B cell (primary cell): ENCODE results near the gene S1PR5. TPM values are rescaled to one million over a fixed set of nuclear protein-coding genes. Genes with fewer than 3 reads are reported as not detected.
A peak's percentile ranks its signal among the peaks of the same experiment; 100 is the strongest.

Experiments used
- ATAC-seq: fragments of 200-7000 bp; cut with Tn5 transposase; one replicate; pipeline ENCODE4 v1.10.0; 2021; ENCODE audit warnings: low read depth, mild to moderate bottlenecking, moderate number of reproducible peaks, moderate library complexity
- CTCF ChIA-PET: fragments of 350-600 bp; sonication (Branson Sonifier 250); formaldehyde crosslinking; loops from one replicate; lab custom pipeline; 2021; ENCODE audit warnings: antibody characterized with exemption, inconsistent platforms; lab: Charles Lee
- POLR2A ChIA-PET: fragments of 350-600 bp; sonication (Branson Sonifier 250); formaldehyde crosslinking; loops from one replicate; lab custom pipeline; 2021; ENCODE audit warnings: antibody characterized with exemption; lab: Charles Lee
- DNase-seq: peaks from one replicate; pipeline ENCODE4 v3.0.0; 2013
- H2AFZ ChIP-seq: 2 replicates; pipeline ENCODE4 v1.6.1; 2012; ENCODE audit warnings: mild to moderate bottlenecking, low read depth, low read length; ENCODE audit not compliant: insufficient read depth, poor library complexity, severe bottlenecking
- H3K27ac ChIP-seq, 2 donors: 1 replicate in 1 of 2; 2 replicates in 1 of 2; pipeline ENCODE4 v1.5.1; 2012 to 2013; ENCODE audit warnings: low read length in 2 of 2, mild to moderate bottlenecking in 2 of 2, moderate library complexity in 1 of 2
- H3K27me3 ChIP-seq, 4 experiments: fragments of 200-600 bp in 1 of 4; sonication (generic) in 1 of 4; replicated peaks in 1 of 4; 1 replicate in 2 of 4; 2 replicates in 2 of 4; pipeline versions ENCODE4 v1.6.1 to v1.7.0; 2013 to 2016; ENCODE audit warnings: low read length in 3 of 4, mild to moderate bottlenecking in 2 of 4, mixed read lengths in 1 of 4, moderate library complexity in 1 of 4; ENCODE audit not compliant: insufficient read depth in 4 of 4, control insufficient read depth in 3 of 4; ENCODE audit errors: control extremely low read depth in 1 of 4
- H3K36me3 ChIP-seq, 2 experiments: replicated peaks in 1 of 2; 1 replicate in 1 of 2; 2 replicates in 1 of 2; pipeline versions ENCODE4 v1.6.1 to v1.7.1; 2013; ENCODE audit warnings: low read length in 1 of 2; ENCODE audit not compliant: insufficient read depth in 2 of 2, control insufficient read depth in 1 of 2; ENCODE audit errors: control extremely low read depth in 1 of 2, extremely low read depth in 1 of 2
- H3K4me1 ChIP-seq, 2 donors: fragments of 200-600 bp in 1 of 2; sonication (generic) in 1 of 2; 1 replicate in 1 of 2; 2 replicates in 1 of 2; pipeline versions ENCODE4 v1.5.1 to v1.6.1; 2013 to 2017; ENCODE audit warnings: low read length in 2 of 2; ENCODE audit not compliant: control insufficient read depth in 2 of 2, insufficient read depth in 2 of 2
- H3K4me2 ChIP-seq: replicated peaks from 2 replicates; pipeline ENCODE3; 2012; ENCODE audit warnings: mild to moderate bottlenecking, low read depth, low read length; ENCODE audit not compliant: poor library complexity, severe bottlenecking
- H3K4me3 ChIP-seq, 5 experiments: fragments of 200-600 bp in 1 of 5; sonication (generic) in 1 of 5; 1 replicate in 3 of 5; 2 replicates in 2 of 5; pipeline versions ENCODE4 v1.5.1 to v1.7.0; 2011 to 2016; ENCODE audit warnings: low read length in 4 of 5, mild to moderate bottlenecking in 4 of 5, low read depth in 2 of 5, control low read depth in 1 of 5, moderate library complexity in 1 of 5; ENCODE audit not compliant: insufficient read depth in 1 of 5; ENCODE audit errors: control extremely low read depth in 1 of 5, extremely low read depth in 1 of 5
- H3K79me2 ChIP-seq: fragments of 200-600 bp; sonication (generic); one replicate; pipeline ENCODE4 v1.6.0; 2016; ENCODE audit warnings: low read length; ENCODE audit not compliant: control insufficient read depth, insufficient read depth
- H3K9ac ChIP-seq: fragments of 200-600 bp; sonication (generic); 2 replicates; pipeline ENCODE4 v1.6.1; 2017; ENCODE audit warnings: mild to moderate bottlenecking, low read length, moderate library complexity
- H3K9me3 ChIP-seq, 3 donors: one replicate each; pipeline versions ENCODE4 v1.6.1 to v1.7.1; 2013; ENCODE audit warnings: low read length in 2 of 3; ENCODE audit not compliant: control insufficient read depth in 2 of 3, insufficient read depth in 1 of 3; ENCODE audit errors: control extremely low read depth in 1 of 3
- H4K20me1 ChIP-seq: 2 replicates; pipeline ENCODE4 v1.6.0; 2012; ENCODE audit warnings: mild to moderate bottlenecking, low read length; ENCODE audit not compliant: insufficient read depth, control insufficient read depth, poor library complexity, severe bottlenecking
- H3K27ac Mint-ChIP-seq: one replicate; pipeline ENCODE4 v1.8.0; 2021; ENCODE audit warnings: mixed read lengths
- H3K27me3 Mint-ChIP-seq: one replicate; pipeline ENCODE4 v1.8.0; 2021; ENCODE audit warnings: mixed read lengths
- H3K4me1 Mint-ChIP-seq: one replicate; pipeline ENCODE4 v1.8.0; 2021; ENCODE audit warnings: mixed read lengths
- H3K4me3 Mint-ChIP-seq: one replicate; pipeline ENCODE4 v1.8.0; 2021; ENCODE audit warnings: mixed read lengths
- H3K9me3 Mint-ChIP-seq: one replicate; pipeline ENCODE4 v1.8.0; 2022; ENCODE audit warnings: mixed read lengths; ENCODE audit not compliant: insufficient read depth
- CTCF ChIP-seq: fragments of 200-600 bp; IDR thresholded peaks from one replicate; pipeline ENCODE4 v1.8.0; 2022; ENCODE audit warnings: antibody characterized with exemption, mild to moderate bottlenecking
- EZH2 ChIP-seq: IDR thresholded peaks from 2 replicates; pipeline ENCODE4 v1.6.1; 2012; ENCODE audit warnings: borderline replicate concordance, low read depth, mild to moderate bottlenecking, moderate library complexity, low read length; ENCODE audit not compliant: insufficient read depth, poor library complexity, severe bottlenecking
- WGBS: methylation state at CpG from one replicate; pipeline ENCODE4 v1.1.5; 2013; ENCODE audit warnings: missing lambda C conversion rate; ENCODE audit not compliant: insufficient coverage; 5-methylcytosine and 5-hydroxymethylcytosine counted together
- intact Hi-C: fragments of 100-400 bp; cut with micrococcal nuclease; formaldehyde crosslinking; loops from one replicate; pipeline ENCODE4 v1.10.0; 2022
- polyA plus RNA-seq: library from polyadenylated mRNA; depleted of rRNA; stranded (reverse); fragments of >200 nt; gene quantifications from 2 replicates; pipeline ENCODE4 v1.2.3, GENCODE V29; 2012
- total RNA-seq, 2 donors: library from RNA; stranded (reverse); fragments of 120-200 nt in 1 of 2; gene quantifications; 1 replicate in 1 of 2; 2 replicates in 1 of 2; pipeline versions ENCODE4 v1.2.3 to v1.2.4, GENCODE V29; 2013 to 2022

The S1PR5 gene
- total and polyA plus RNA-seq, 2 donors (not counting 1 experiment from before 2014, with no cell fraction given): 0.27 to 0.67 TPM

GRCh38 chr19:10544753-10545251 lies 27.6 kb upstream of the S1PR5 start:
- Mint-ChIP-seq H3K4me3 (peak overlapping the region; percentile 89), H3K4me1 (peaks cover 14% of the 10 kb centered on the region), H3K27ac (peak overlapping the region; percentile 87), H3K27me3 (peaks cover 3% of the 10 kb centered on the region), H3K9me3 (no peaks in the 10 kb centered on the region)
- TF ChIP-seq CTCF (no peak), EZH2 (no peak)
- Histone ChIP-seq H3K9me3 (no peaks in the 10 kb centered on the region), H3K4me2 (peak overlapping the region; percentile 91), H3K27ac (peak overlapping the region in 1 of 2 donors; percentile 85), H4K20me1 (peaks cover 12% of the 10 kb centered on the region), H3K4me3 (peak overlapping the region in 4 of 5 experiments; percentile 55 to 88 (median 78)), H3K79me2 (peaks cover 36% of the 10 kb centered on the region), H3K36me3 (peaks cover 0 to 18% of the 10 kb centered on the region in 2 experiments), H3K9ac (peak overlapping the region; percentile 94), H2AFZ (no peak overlapping the region), H3K4me1 (peaks cover 12 to 19% of the 10 kb centered on the region in 2 donors), H3K27me3 (no peaks in the 10 kb centered on the region)
- 54% methylated on average over 19 of the region's 23 CpGs for WGBS
- POLR2A ChIA-PET: interaction anchor here (0.5 kb wide), 1 partner anchor 17 kb away, joined by 4 read pairs; no protein-coding TSS in a partner anchor
- ATAC-seq: no peak
- CTCF ChIA-PET: no interaction called here
- no peak for DNase-seq
- intact Hi-C loops: loop anchor here (5.0 kb wide), 1 partner anchor 38 kb away; no protein-coding TSS in a partner anchor

- Mint-ChIP-seq H3K9me3 (no peaks in the 10 kb centered on the region), H3K4me3 (peak overlapping the region; percentile 89), H3K4me1 (peaks cover 14% of the 10 kb centered on the region), H3K27ac (peak overlapping the region; percentile 87), H3K27me3 (peaks cover 3% of the 10 kb centered on the region)
- H3K4me1 ChIP-seq: peaks cover 12 to 19% of the 10 kb centered on the region in 2 donors
- H3K36me3 ChIP-seq: peaks cover 0 to 15% of the 10 kb centered on the region in 2 experiments
- H3K4me2 ChIP-seq: peak overlapping the region; percentile 91
- intact Hi-C loops: loop anchor here (5.0 kb wide), 1 partner anchor 37 kb away; no protein-coding TSS in a partner anchor
- H3K9ac ChIP-seq: peak overlapping the region; percentile 94
- H3K27ac ChIP-seq: peak overlapping the region in 1 of 2 donors; percentile 85
- peak overlapping the region; percentile 27 to 88 (median 75) for H3K4me3 ChIP-seq
- ATAC-seq: no peak
- H2AFZ ChIP-seq: peak overlapping the region; percentile 98
- no peaks in the 10 kb centered on the region for H3K9me3 ChIP-seq
- H3K79me2 ChIP-seq: peaks cover 36% of the 10 kb centered on the region
- ChIA-PET CTCF (no interaction called here), POLR2A (no interaction called here)
- peaks cover 0 to under 1% (median 0%) of the 10 kb centered on the region in 4 experiments for H3K27me3 ChIP-seq
- DNase-seq: peak; percentile 33
- WGBS: 24% methylated on average over 22 of the region's 22 CpGs
- H4K20me1 ChIP-seq: peaks cover 12% of the 10 kb centered on the region
- TF ChIP-seq EZH2: no peak
- no peak for TF ChIP-seq CTCF
Measured at GRCh38 chr19:10544242-10544752, 27.1 kb upstream of the S1PR5 start.
